T-helper 9 cell (primary cell): ENCODE measurements around the gene CACNA1I.

ENCODE experiments used
- DNase-seq: peaks from one replicate; pipeline ENCODE4 v3.0.0-alpha.2; 2020

The CACNA1I gene

GRCh38 chr22:39568278-39568981, 2.1 kb upstream of the CACNA1I start:
- DNase-seq, result no peak

- DNase-seq, result no peak
Observed at GRCh38 chr22:39569066-39569465, 1.5 kb upstream of the CACNA1I start.

- DNase-seq, result no peak
Observed at GRCh38 chr22:39570226-39570625, 327 bp upstream of the CACNA1I start.

GRCh38 chr22:39571538-39571937, 985 bp downstream of the CACNA1I start:
- no peak for DNase-seq

- DNase-seq, result no peak
Observed at GRCh38 chr22:39574779-39575551, 4.4 kb downstream of the CACNA1I start.

GRCh38 chr22:39575552-39575825, 4.9 kb downstream of the CACNA1I start:
- no peak for DNase-seq

GRCh38 chr22:39576027-39576426, 5.5 kb downstream of the CACNA1I start:
- no peak for DNase-seq

- no peak for DNase-seq
Observed at GRCh38 chr22:39577366-39577765, 6.8 kb downstream of the CACNA1I start.

- DNase-seq, result no peak
Observed at GRCh38 chr22:39577900-39578299, 7.3 kb downstream of the CACNA1I start.

- no peak for DNase-seq
Observed at GRCh38 chr22:39580006-39580441, 9.5 kb downstream of the CACNA1I start.

- DNase-seq, result no peak
Observed at GRCh38 chr22:39580795-39581194, 10.2 kb downstream of the CACNA1I start.

GRCh38 chr22:39581303-39581702, 10.8 kb downstream of the CACNA1I start:
- no peak for DNase-seq

GRCh38 chr22:39583066-39583667, 12.6 kb downstream of the CACNA1I start:
- DNase-seq, result no peak

GRCh38 chr22:39589875-39590274, 19.3 kb downstream of the CACNA1I start:
- DNase-seq, result no peak

GRCh38 chr22:39592081-39593065, 21.8 kb downstream of the CACNA1I start:
- DNase-seq, result no peak

- no peak for DNase-seq
Observed at GRCh38 chr22:39593066-39593930, 22.7 kb downstream of the CACNA1I start.

GRCh38 chr22:39593931-39594285, 23.4 kb downstream of the CACNA1I start:
- DNase-seq, result no peak

- DNase-seq, result no peak
Observed at GRCh38 chr22:39594411-39594810, 23.9 kb downstream of the CACNA1I start.

- no peak for DNase-seq
Observed at GRCh38 chr22:39595622-39596172, 25.1 kb downstream of the CACNA1I start.

- no peak for DNase-seq
Observed at GRCh38 chr22:39596601-39597000, 26.0 kb downstream of the CACNA1I start.

- DNase-seq, result no peak
Observed at GRCh38 chr22:39597236-39597869, 26.8 kb downstream of the CACNA1I start.
